Measurements from ENCODE around the gene IGFBP1. TPM values are rescaled to one million over a fixed set of nuclear protein-coding genes. Genes with fewer than 3 reads are reported as not detected.

Gene IGFBP1
- total RNA-seq, 1 donor from 2014 or later: 3.0 TPM

DNA sequence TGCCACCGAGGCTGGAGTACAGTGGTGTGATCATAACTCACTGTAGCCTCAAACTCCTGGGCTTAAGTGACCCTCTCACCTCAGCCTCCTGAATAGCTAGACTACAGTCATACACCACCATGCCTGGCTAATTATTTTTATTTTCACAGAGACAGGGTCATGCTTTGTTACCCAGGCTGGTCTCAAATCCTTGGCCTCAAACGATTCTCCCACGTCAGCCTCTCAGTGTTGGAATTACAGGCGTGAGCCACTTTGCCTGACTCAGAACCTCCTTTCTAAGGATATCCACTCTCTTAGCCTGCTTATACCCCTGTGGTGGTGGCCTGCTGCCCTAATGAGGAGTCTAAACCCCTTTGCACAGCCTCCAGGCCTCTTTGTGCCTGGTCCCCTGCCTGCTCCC, 4.2 kb upstream of the IGFBP1 start:
- no peak for DNase-seq (ENCODE audit: low spot score)
- Mint-ChIP-seq H3K27ac (ENCODE audit: unreplicated experiment) (no peak overlapping the region), H3K36me3 (ENCODE audit: low read depth, unreplicated experiment) (no peaks in the 10 kb centered on the region), H3K27me3 (ENCODE audit: unreplicated experiment) (peaks cover 10% of the 10 kb centered on the region), H3K4me1 (ENCODE audit: unreplicated experiment) (peaks cover 26% of the 10 kb centered on the region), H3K4me3 (ENCODE audit: unreplicated experiment) (no peak overlapping the region), H3K9me3 (ENCODE audit: unreplicated experiment) (no peaks in the 10 kb centered on the region)
- TF ChIP-seq, protein P1, sequence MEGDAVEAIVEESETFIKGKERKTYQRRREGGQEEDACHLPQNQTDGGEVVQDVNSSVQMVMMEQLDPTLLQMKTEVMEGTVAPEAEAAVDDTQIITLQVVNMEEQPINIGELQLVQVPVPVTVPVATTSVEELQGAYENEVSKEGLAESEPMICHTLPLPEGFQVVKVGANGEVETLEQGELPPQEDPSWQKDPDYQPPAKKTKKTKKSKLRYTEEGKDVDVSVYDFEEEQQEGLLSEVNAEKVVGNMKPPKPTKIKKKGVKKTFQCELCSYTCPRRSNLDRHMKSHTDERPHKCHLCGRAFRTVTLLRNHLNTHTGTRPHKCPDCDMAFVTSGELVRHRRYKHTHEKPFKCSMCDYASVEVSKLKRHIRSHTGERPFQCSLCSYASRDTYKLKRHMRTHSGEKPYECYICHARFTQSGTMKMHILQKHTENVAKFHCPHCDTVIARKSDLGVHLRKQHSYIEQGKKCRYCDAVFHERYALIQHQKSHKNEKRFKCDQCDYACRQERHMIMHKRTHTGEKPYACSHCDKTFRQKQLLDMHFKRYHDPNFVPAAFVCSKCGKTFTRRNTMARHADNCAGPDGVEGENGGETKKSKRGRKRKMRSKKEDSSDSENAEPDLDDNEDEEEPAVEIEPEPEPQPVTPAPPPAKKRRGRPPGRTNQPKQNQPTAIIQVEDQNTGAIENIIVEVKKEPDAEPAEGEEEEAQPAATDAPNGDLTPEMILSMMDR (IDR thresholded peaks at IDR 0.05; ENCODE audit: unreplicated experiment): no peak

DNA sequence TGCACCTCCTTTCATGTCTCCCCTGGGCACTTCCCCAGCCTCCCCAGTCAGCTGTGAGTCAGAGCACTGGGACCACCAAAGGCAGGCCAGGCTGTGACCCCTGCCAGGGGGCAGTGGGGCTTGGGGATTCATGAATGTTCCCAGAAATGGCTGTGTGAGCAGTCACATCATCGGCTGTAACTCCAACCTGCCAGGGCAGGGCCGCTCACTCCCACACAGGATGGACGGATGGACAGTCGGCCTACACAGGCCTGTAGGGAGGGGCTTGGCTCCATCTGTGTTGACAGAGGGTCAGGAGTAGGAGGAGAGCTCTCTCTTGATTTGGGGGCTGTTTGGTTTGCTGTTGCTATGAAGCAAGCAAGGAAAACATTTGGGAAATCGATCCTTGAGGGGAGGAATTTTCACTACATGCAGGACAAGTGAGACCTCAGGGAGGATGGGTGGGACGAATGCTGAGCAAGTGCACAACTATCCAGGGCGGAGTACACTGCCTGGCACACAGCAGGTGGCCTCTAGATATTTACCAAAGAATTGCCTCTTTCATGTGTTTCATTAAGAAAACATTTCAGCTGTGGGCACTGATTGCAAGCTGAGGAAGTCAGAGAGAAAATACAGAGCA, 2.9 kb upstream of the IGFBP1 start:
- peaks cover 10% of the 10 kb centered on the region for H3K27me3 Mint-ChIP-seq (ENCODE audit: unreplicated experiment)
- no peak overlapping the region for H3K27ac Mint-ChIP-seq (ENCODE audit: unreplicated experiment)
- H3K9me3 Mint-ChIP-seq (ENCODE audit: unreplicated experiment): no peaks in the 10 kb centered on the region
- no peak for DNase-seq (ENCODE audit: low spot score)
- peaks cover 38% of the 10 kb centered on the region for H3K4me1 Mint-ChIP-seq (ENCODE audit: unreplicated experiment)
- H3K36me3 Mint-ChIP-seq (ENCODE audit: low read depth, unreplicated experiment): no peaks in the 10 kb centered on the region
- TF ChIP-seq, protein P1 (IDR thresholded peaks at IDR 0.05; ENCODE audit: unreplicated experiment): no peak
- H3K4me3 Mint-ChIP-seq (ENCODE audit: unreplicated experiment): peak overlapping the region; percentile 53

DNA sequence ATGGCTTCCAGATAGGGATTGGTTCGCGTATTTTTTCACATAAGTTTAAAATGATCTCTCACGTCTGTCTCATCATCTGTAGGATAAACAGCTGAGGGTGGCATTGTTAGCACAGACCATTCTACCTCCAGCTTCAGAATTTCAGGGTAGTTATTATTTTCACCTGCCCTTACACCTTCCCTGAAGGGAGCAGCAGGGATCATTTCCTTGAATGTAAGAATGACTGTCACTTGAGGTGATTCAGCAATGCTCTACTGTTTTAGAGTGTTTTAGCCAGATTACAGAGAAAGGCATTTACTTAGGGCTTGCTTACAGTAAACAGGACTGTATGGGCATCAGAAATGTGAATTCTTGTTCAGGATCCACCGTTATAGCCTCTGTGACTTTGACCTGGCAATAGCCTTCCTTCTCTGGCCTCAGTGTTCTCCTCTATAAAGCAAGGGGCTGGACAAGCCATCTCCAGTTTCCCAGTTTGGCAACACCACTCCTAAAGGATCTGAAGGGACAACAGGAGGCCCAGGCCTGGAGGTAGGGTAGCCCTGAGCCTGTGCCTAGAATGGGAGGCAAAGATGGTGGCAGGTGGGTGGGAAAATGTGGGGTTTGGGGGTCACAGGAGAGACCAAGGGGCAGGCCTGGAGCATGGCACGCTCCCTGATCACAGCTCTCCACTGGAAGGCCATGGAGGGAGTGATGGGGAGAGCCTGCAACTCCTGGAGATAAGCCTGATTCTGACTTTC, 1.2 kb upstream of the IGFBP1 start:
- H3K4me1 Mint-ChIP-seq (ENCODE audit: unreplicated experiment): peaks cover 48% of the 10 kb centered on the region

DNA sequence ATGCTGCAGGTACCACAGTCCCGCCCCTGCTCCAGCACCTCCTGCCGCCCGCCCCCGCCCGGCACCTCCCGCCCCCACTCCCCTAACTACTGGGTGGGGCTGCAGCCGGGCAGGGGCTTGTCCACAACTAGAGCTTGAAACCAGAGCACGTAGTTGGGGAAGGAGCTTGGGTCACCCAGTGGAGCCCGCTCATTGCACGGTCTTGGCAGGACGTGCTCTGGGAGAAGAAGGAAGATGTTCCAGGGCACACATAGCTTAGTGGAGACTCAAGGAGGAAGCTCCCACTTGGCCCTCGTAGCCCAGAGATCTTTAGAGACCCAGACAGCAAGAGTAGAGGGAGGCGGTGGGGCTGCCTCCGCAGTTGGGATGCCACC, 692 bp downstream of the IGFBP1 start:
- TF ChIP-seq, protein P1 (IDR thresholded peaks at IDR 0.05; ENCODE audit: unreplicated experiment): no peak
- peak; percentile 37 for DNase-seq (ENCODE audit: low spot score)
- Mint-ChIP-seq H3K27ac (ENCODE audit: unreplicated experiment) (peak overlapping the region; percentile 90), H3K4me1 (ENCODE audit: unreplicated experiment) (peaks cover 53% of the 10 kb centered on the region), H3K36me3 (ENCODE audit: low read depth, unreplicated experiment) (no peaks in the 10 kb centered on the region), H3K27me3 (ENCODE audit: unreplicated experiment) (peaks cover 10% of the 10 kb centered on the region), H3K9me3 (ENCODE audit: unreplicated experiment) (no peaks in the 10 kb centered on the region), H3K4me3 (ENCODE audit: unreplicated experiment) (peak overlapping the region; percentile 67)

More for the DNA sequence above, 1.2 kb upstream of the IGFBP1 start:
- Mint-ChIP-seq H3K9me3 (ENCODE audit: unreplicated experiment) (no peaks in the 10 kb centered on the region), H3K27ac (ENCODE audit: unreplicated experiment) (no peak overlapping the region), H3K4me3 (ENCODE audit: unreplicated experiment) (no peak overlapping the region), H3K27me3 (ENCODE audit: unreplicated experiment) (peaks cover 10% of the 10 kb centered on the region), H3K36me3 (ENCODE audit: low read depth, unreplicated experiment) (no peaks in the 10 kb centered on the region)
- no peak for DNase-seq (ENCODE audit: low spot score)
- TF ChIP-seq, protein P1 (IDR thresholded peaks at IDR 0.05; ENCODE audit: unreplicated experiment): no peak

Measured in endothelial cell (in vitro differentiated cells).